Lower lobe of right lung (tissue), 2 donors: Measurements from ENCODE around the gene ZDHHC22. TPM values are rescaled to one million over a fixed set of nuclear protein-coding genes. Genes with fewer than 3 reads are reported as not detected.

ENCODE experiments used
- ATAC-seq, 2 donors: fragments of 200-7000 bp; cut with Tn5 transposase; one replicate each; pipeline ENCODE4 v1.9.1; 2020 to 2022; ENCODE audit warnings: mild to moderate bottlenecking in 2 of 2, moderate library complexity in 2 of 2
- DNase-seq: peaks from one replicate; pipeline ENCODE4 v3.0.0-alpha.2; 2020
- H3K27ac ChIP-seq: fragments of 200-600 bp; one replicate; pipeline ENCODE4 v1.8.0; 2022
- H3K27me3 ChIP-seq: fragments of 200-600 bp; one replicate; pipeline ENCODE4 v1.8.0; 2022; ENCODE audit warnings: low read depth
- H3K36me3 ChIP-seq: fragments of 200-600 bp; one replicate; pipeline ENCODE4 v1.8.0; 2022; ENCODE audit warnings: mild to moderate bottlenecking
- H3K4me1 ChIP-seq: fragments of 200-600 bp; one replicate; pipeline ENCODE4 v1.8.0; 2022
- H3K4me3 ChIP-seq: fragments of 200-600 bp; one replicate; pipeline ENCODE4 v1.8.0; 2022; ENCODE audit warnings: mild to moderate bottlenecking
- H3K9me3 ChIP-seq: fragments of 200-600 bp; one replicate; pipeline ENCODE4 v1.8.0; 2022
- intact Hi-C: fragments of 100-400 bp; cut with DNase I; formaldehyde crosslinking; loops from one replicate; pipeline ENCODE4 v1.11.0; 2022
- total RNA-seq: library from RNA; stranded (reverse); fragmentation: NEBNext Ultra II Directional; extraction: Animal tissue kit (Norgen Biotek cat#: 25700); gene quantifications from one replicate; pipeline ENCODE4 v1.2.1, GENCODE V29; 2021
- TF ChIP-seq, protein P1 (sequence below): fragments of 200-600 bp; IDR thresholded peaks from one replicate; pipeline ENCODE4 v1.8.0; 2022; ENCODE audit warnings: antibody characterized with exemption, mild to moderate bottlenecking
- donor health status: DM: no; HTN: yes; CAD: no; lungs with severe emphysema.

The ZDHHC22 gene
- total RNA-seq, 1 donor from 2014 or later = not detected

DNA sequence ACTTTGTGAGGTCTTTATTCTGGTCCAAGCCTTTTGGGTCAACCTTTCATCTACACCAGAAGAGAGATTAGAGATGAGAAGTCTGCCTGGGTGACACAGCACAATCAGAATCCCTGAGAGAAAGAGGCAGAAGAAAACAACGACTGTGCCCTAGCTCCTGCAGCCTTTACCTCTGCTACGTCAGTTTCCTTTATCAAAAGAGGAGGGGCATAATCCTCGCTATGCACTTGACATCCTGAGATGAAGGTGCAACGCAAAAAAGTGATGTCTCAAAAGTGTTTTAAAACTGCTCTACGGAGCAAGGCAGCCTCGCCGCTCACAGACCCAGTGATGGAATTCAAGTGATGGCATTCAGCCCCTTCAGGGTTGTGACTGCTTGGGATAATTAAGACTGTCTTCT is 21.7 kb downstream of the ZDHHC22 start:
- Histone ChIP-seq H3K9me3 (no peaks in the 10 kb centered on the region), H3K4me3 (no peak overlapping the region), H3K36me3 (peaks cover 40% of the 10 kb centered on the region), H3K27ac (no peak overlapping the region), H3K27me3 (no peaks in the 10 kb centered on the region), H3K4me1 (peaks cover 23% of the 10 kb centered on the region)
- ATAC-seq (no peak), DNase-seq (no peak)
- intact Hi-C loops = no loop called here
- TF ChIP-seq, protein P1, sequence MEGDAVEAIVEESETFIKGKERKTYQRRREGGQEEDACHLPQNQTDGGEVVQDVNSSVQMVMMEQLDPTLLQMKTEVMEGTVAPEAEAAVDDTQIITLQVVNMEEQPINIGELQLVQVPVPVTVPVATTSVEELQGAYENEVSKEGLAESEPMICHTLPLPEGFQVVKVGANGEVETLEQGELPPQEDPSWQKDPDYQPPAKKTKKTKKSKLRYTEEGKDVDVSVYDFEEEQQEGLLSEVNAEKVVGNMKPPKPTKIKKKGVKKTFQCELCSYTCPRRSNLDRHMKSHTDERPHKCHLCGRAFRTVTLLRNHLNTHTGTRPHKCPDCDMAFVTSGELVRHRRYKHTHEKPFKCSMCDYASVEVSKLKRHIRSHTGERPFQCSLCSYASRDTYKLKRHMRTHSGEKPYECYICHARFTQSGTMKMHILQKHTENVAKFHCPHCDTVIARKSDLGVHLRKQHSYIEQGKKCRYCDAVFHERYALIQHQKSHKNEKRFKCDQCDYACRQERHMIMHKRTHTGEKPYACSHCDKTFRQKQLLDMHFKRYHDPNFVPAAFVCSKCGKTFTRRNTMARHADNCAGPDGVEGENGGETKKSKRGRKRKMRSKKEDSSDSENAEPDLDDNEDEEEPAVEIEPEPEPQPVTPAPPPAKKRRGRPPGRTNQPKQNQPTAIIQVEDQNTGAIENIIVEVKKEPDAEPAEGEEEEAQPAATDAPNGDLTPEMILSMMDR = no peak

DNA sequence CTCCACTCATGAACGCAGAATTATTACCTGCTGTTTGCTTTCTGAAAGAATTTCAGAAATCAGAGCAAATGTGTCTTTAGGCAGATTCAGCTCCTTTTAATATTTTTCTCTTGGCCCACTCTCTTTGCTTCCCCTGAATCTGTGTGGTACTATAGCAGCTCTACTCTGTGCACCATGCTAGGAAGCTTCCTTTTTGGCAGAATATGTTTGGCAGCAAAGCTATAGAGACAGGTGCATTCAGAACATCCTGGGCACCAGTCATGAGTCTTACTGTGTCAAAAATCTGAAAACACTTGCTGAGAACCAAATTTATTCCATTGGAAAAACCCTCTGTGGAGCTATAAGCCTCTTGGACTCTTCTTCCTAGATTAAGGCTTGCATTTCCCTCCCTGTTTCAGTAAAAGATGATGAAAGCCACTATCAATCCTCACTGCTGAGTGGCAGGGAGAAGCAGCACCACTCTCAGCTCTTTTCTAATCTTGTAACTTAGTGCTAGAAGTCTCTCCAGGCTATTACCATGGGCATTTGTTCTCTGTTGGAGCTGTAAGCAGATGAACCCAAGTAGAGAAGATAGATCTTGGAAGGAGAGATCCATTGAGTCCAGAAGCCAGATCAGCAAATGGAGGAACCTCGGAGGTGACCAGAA is 25.3 kb downstream of the ZDHHC22 start:
- ATAC-seq = no peak
- Histone ChIP-seq H3K36me3 (peaks cover 75% of the 10 kb centered on the region), H3K27me3 (no peaks in the 10 kb centered on the region), H3K27ac (no peak overlapping the region), H3K4me1 (peaks cover 14% of the 10 kb centered on the region), H3K9me3 (no peaks in the 10 kb centered on the region), H3K4me3 (no peak overlapping the region)
- intact Hi-C loops = no loop called here
- TF ChIP-seq, protein P1 = no peak
- no peak for DNase-seq

DNA sequence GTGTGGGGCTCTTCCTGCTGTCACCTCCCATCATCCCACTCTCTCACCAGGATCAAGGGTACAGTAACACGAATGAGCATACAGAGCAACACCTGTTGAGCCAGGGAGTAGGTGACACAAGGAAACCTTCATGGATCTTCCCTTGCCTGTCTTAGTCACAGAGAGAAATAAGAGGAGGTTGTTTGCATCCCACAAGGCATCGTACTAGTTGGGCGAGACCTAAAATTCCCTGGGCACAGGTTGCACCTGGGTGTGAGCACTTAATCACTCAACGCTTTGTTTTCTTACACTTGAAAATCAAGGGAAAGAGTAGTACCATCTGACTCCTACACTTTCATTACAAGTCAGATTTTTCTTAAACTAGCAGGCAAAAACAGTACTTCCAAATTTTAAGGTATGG is 27.0 kb downstream of the ZDHHC22 start:
- Histone ChIP-seq H3K9me3 (no peaks in the 10 kb centered on the region), H3K36me3 (peaks cover 89% of the 10 kb centered on the region), H3K27ac (no peak overlapping the region), H3K4me1 (peaks cover 31% of the 10 kb centered on the region), H3K27me3 (no peaks in the 10 kb centered on the region), H3K4me3 (no peak overlapping the region)
- intact Hi-C loops = no loop called here
- DNase-seq (no peak), ATAC-seq (peak in 1 of 2 donors; percentile 64)
- TF ChIP-seq, protein P1 = no peak

DNA sequence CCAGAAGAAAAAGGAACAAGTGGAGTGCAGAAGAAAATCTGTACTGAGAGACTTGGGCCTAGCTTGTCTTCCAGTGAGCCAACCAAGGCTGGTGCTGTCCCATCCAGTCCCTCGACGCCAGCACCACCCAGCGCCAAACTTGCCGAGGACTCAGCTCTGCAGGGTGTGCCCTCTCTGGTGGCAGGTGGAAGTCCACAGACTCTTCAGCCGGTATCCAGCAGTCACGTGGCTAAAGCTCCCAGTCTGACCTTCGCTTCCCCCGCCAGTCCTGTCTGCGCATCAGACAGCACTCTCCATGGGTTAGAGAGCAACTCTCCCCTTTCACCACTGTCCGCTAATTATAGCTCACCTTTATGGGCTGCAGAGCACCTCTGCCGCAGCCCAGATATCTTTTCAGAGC is 27.9 kb downstream of the ZDHHC22 start:
- H3K27me3 ChIP-seq = no peaks in the 10 kb centered on the region
- no peak overlapping the region for H3K27ac ChIP-seq
- peaks cover 31% of the 10 kb centered on the region for H3K4me1 ChIP-seq
- no peak overlapping the region for H3K4me3 ChIP-seq
- DNase-seq = no peak
- peak in 1 of 2 donors; percentile 13 for ATAC-seq
- H3K9me3 ChIP-seq = no peaks in the 10 kb centered on the region
- peaks cover 96% of the 10 kb centered on the region for H3K36me3 ChIP-seq
- intact Hi-C loops = no loop called here
- TF ChIP-seq, protein P1 = no peak

DNA sequence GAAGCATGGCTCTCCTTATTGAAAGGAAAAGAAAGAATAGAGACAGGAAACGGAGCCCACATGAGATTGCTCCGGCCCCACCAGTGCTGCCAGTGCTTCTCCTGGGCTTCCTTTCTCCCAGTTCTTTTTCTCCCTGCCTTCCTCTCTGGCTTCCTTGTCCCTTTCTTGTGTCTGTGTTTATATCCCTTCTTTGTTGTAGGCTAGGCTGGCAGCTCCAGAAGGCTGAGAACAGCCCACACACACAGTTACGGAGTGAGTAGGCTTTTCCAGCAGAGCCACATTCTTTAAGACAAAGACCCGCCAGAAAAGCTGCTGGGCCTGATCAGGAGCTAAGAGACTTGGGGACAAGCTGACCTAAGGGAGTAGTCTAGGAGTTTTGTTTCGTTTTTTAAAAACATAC is 30.6 kb downstream of the ZDHHC22 start:
- DNase-seq (no peak), ATAC-seq (peak; percentile 77 to 83)
- Histone ChIP-seq H3K4me3 (no peak overlapping the region), H3K4me1 (peaks cover 31% of the 10 kb centered on the region), H3K27me3 (no peaks in the 10 kb centered on the region), H3K27ac (peak overlapping the region; percentile 74), H3K9me3 (no peaks in the 10 kb centered on the region), H3K36me3 (peaks cover 91% of the 10 kb centered on the region)
- TF ChIP-seq, protein P1 = no peak
- intact Hi-C loops = no loop called here
